ENCODE measurements around the gene C9orf50.

C9orf50 gene

DNA sequence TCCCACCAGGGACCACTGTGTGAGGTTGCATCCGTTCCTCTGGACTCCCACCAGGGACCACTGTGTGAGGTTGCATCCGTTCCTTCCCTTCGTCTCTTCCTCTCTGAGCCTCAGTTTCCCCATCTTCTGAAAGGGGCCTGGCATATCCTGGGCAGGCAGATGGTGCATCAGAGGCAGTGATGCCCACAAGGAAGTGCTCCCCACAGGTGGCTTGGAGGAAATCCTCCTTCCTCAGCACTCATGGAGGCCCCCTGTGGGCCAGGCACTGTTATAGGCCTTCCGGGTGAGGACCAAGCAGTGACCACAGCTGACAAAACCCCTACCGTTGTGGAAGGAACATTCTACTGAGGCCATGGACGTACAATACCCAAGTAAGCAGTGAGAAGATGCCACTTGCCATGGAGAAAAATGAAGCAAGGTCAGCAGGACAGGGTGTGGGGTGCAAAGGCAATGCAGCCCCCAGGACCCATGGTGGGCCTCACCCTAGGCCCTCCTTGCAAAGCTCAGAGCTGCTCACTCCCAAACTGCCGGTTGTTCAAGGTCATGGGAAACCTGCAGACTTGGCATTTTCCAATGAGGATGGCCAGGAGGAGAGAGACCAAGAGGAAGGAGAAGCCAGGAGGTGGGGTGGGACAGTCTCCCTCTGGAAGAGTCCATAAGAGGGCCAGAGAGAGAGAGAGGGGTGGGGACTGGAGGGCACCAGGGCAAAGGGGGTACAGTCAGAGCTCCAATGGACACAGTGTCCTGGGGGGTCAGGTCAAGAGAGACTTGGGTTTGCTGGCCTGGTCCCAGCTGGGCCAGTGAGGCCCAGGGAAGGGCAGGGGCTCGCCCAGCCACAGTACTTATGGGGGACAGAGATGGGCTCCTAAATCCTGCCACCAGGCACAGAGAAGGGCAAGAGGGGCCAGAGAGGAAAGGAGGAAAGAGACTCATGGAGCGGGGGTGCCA lies 51.1 kb downstream of the C9orf50 start:
- no peak for DNase-seq (ENCODE audit: low read depth)

DNA sequence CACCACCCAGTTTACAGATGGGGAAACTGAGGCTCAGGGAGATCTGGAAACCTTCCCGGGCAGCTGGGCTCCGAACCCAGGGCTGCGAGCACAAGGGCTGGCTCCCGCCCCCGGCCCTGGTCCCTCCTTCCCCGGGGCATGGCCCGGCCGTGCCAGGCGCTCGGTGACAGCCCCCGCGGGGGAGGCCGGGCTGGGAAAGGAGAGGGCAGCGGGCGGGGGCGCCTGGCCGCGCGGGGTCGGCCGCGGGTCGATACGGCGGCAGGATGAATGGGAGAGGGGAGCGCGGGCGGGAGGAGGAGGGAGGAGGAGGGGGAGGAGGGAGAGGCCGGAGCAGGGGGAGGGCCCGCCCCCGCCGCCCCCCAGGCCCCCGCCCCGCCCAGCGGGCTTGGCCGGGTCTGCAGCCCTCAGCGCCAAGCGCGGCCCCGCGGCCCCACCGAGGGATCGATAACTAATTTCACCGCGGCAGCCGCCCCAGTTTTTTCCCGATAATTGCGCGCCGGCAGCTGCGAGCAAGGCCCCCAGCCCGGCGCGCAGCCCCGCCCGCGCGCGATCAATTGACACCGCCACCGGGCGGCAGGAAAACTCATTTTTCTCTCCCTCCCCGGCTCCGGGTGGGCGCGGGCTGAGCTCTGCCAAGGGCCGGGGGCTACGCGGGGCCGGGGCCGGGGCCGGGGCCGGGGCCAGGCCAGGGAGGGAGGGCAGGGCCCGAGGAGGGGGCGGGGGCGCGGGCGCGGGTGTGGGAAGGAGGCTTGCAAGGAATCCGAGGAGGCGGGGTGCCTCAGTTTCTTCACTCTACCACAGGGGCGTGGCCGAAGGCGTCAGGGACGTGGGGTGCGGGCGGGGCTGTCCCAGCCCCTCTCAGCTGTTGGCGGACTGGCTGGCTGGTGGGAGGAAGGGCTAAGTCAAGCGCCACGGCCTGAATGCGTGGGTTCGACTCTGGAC lies 52.1 kb downstream of the C9orf50 start:
- DNase-seq (ENCODE audit: low read depth): no peak

DNA sequence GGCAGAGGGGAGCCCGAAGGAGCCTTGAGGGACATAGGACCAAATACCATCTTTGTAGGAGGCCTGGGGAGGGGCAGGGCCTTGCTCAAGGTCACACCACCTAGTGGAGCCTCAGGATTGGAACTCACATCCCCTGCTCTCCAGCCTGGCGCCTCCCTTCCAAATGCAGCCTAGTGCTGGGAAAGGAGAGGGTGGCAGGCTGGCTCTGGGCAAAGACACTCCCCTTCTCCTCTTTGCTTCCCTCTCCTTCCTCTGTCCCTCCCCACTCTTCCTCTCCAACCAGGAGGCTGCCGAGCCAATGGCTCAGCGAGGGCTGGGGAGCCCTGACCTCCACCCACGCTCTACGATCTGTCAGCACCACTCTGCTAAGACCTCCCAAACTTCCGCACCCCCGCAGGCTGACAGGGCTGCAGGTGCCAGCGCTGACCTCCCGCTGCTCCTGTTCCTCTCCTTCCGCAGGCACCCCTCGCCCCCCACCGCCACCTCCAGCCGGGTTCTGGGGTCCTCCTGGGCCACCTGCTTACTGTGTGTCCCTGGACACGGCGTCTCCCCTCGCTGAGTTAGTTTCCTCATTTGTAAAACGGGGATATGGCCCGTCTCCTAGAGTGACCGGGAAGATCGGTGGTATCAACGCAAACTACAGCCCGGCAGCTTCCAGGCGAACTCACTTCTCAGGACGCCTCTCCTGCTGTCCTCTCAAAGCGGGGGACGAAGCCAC lies 52.9 kb downstream of the C9orf50 start:
- DNase-seq (ENCODE audit: low read depth): no peak

DNA sequence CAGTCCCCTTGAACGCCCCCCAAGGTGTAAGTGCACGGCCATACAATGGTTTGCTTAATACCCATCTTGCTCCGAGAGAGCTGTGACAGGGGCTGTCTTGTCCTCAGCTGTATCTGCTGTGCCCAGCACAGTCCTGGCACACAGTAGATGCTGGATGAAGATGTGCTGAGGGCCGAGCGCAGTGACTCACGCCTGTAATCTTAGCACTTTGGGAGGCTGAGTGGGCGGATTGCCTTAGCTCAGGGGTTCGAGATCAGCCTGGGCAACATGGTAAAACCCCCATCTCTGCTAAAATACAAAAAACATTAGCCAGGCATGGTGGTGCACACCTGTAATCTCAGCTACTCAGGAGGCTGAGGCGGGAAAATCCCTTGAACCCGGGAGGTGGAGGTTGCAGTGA lies 53.6 kb downstream of the C9orf50 start:
- no peak for DNase-seq (ENCODE audit: low read depth)

DNA sequence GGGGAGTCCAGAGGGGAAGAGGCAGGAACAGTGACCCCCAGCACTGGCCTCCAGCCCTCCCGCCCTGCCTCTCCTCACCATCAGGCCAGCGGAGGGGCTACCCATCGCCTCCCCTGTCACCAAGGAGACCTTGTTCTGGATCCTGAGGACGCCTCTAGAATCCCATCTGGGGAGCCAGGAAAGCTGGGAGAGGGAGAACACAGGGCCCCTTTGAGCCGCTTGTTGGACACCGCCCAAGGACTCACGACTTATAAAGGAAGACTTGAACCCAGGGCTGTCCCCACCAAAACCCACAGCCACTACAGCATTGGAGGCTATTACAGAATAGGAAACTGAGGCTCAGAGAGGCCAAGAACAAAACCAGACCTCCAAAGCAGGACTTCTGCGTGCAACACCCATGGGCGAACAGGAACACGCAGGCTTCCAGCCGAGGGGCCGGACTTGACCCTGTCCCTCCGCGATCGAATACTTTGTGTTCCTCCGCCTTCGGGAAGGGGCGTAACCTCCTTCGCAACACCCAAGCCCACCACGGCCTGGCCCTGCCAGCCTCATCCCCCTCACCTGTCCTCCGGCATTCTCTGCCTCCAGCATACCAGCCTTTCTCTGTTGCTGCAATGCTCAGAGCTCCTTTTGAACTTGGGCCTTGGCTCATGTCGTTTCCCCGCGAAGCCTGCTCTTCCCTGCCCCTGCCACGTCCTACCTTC lies 54.2 kb downstream of the C9orf50 start:
- no peak for DNase-seq (ENCODE audit: low read depth)

DNA sequence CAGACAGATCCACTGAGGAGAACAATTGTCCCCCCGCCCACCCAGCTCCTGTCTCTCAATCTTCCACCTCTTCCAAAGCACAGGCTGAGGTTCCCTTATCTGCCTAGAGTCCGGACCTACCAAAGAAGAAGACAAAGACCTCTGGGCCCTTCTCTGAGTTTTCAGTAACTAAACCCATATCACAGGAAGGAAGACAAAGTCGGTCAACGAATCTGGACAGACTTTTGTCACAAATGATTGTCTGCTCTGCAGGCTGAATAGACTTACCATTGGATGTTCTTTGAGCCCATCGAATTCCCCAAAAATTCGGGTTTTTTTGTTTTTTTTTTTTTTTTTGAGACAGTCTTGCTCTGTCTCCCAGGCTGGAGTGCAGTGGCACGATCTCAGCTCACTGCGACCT lies 58.0 kb downstream of the C9orf50 start:
- no peak for DNase-seq (ENCODE audit: low read depth)

DNA sequence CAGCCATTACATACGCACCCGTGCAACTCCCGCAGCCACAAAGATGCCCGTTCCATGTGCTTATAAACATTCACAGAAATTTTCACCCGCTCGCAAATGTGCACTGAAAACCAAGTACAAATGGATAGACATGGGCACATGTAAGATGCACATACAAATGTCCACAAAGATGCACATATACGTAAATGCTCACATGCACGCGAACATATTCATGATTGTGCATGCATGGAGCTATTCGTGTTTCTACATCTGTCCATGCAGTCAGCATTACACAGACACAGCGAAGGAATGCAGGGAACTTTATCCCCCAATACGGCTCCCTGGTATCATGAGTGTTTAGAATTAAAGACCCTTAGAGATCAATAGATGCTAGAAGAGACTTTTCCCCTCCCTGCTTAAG lies 58.4 kb downstream of the C9orf50 start:
- no peak for DNase-seq (ENCODE audit: low read depth)

Measured in HS-5 (cell line).